Uterus (tissue), 2 donors: ENCODE measurements around the gene PLRG1.

Source experiments
- CTCF ChIP-seq, 4 experiments: fragments of 200-600 bp in 2 of 4; fragments of 450-650 bp in 2 of 4; sonication (generic) in 2 of 4; IDR thresholded peaks; one replicate each; pipeline ENCODE4 v1.5.1; 2016 to 2019; ENCODE audit warnings: antibody characterized with exemption in 4 of 4, mild to moderate bottlenecking in 2 of 4, moderate library complexity in 1 of 4
- POLR2A ChIP-seq, 2 donors: fragments of 450-650 bp; IDR thresholded peaks; one replicate each; pipeline ENCODE4 v1.6.1; 2016; ENCODE audit warnings: antibody characterized with exemption in 2 of 2, mild to moderate bottlenecking in 1 of 2, moderate library complexity in 1 of 2

GRCh38 chr4:154489558-154490233 is 60.5 kb downstream of the PLRG1 start:
- TF ChIP-seq POLR2A (IDR thresholded peaks at IDR 0.05) (no peak), CTCF (IDR thresholded peaks at IDR 0.05) (no peak)
